ENCODE results near the gene POLR2E. TPM values are rescaled to one million over a fixed set of nuclear protein-coding genes. Genes with fewer than 3 reads are reported as not detected.

POLR2E gene
- total and polyA plus RNA-seq, 10 of the 15 experiments (the other 5 are each of a cell fraction or from before 2014, with no cell fraction given), result 4.0 to 487 (median 200) TPM

GRCh38 chr19:1139126-1139525 lies 44.0 kb upstream of the POLR2E start:
- Histone ChIP-seq H4K20me1 (ENCODE audit: control insufficient read depth, insufficient read depth) (no peaks in the 10 kb centered on the region), H3K27me3 (replicated peaks in 1 of 2; ENCODE audit: control insufficient read depth in 2 of 2, insufficient read depth in 2 of 2, low read length in 1 of 2) (no peaks in the 10 kb centered on the region), H3K4me1 (ENCODE audit: control insufficient read depth, insufficient read depth, low read length) (peaks cover 9% of the 10 kb centered on the region), H3K9ac (ENCODE audit: control insufficient read depth, insufficient read depth, low read length) (no peak overlapping the region), H3K27ac (ENCODE audit: control insufficient read depth, insufficient read depth) (no peak overlapping the region), H3K9me3 (replicated peaks; ENCODE audit: control insufficient read depth, insufficient read depth, low read length) (no peaks in the 10 kb centered on the region; the same call in 2 of the 3 replicates), H3K4me2 (ENCODE audit: control insufficient read depth, insufficient read depth) (no peak overlapping the region), H3K4me3 (no peak overlapping the region), H3K79me2 (ENCODE audit: control insufficient read depth, insufficient read depth, low read length) (no peaks in the 10 kb centered on the region), H3K36me3 (ENCODE audit: control insufficient read depth in 2 of 2, insufficient read depth in 2 of 2, low read length in 1 of 2) (peaks cover 8 to 10% of the 10 kb centered on the region in 2 experiments), H2AFZ (ENCODE audit: control insufficient read depth, low read depth, low read length) (no peak overlapping the region)
- no peak for ATAC-seq
- no peak for TF ChIP-seq TCF12 (IDR thresholded peaks at IDR 0.05; ENCODE audit: low read depth, low read length)
- TF ChIP-seq BRCA1 (IDR thresholded peaks at IDR 0.05; ENCODE audit: low read depth, low read length), result no peak
- TF ChIP-seq BHLHE40 (IDR thresholded peaks at IDR 0.05; ENCODE audit: borderline replicate concordance in 1 of 2, low read depth in 2 of 2, low read length in 1 of 2), result peak in 1 of 2 experiments; percentile 31; a peak in 1 of 4 replicates
- TF ChIP-seq EP300 (IDR thresholded peaks at IDR 0.05; ENCODE audit: borderline replicate concordance in 1 of 2, control insufficient read depth in 1 of 2, low read depth in 2 of 2, low read length in 2 of 2), result no peak
- no peak for TF ChIP-seq ATF7 (IDR thresholded peaks at IDR 0.05; ENCODE audit: low read depth)
- no peak for TF ChIP-seq RELA (IDR thresholded peaks at IDR 0.05; ENCODE audit: borderline replicate concordance, partially characterized antibody)
- 90% methylated on average over 15 of the region's 15 CpGs for WGBS (ENCODE audit: insufficient coverage, insufficient replicate concordance, low lambda C conversion rate, missing lambda C conversion rate)
- ChIA-PET CTCF (interaction anchor here (1.2 kb wide), 1 partner anchor 26 kb away, joined by 4 read pairs; no protein-coding TSS in a partner anchor), SMC1A (ENCODE audit: uncharacterized antibody, unreplicated experiment) (no interaction called here), POLR2A (no interaction called here), RAD21 (ENCODE audit: unreplicated experiment) (no interaction called here)
- no peak for FAIRE-seq
- in situ Hi-C loops (cut with MboI) (no loop called here), intact Hi-C loops (cut with micrococcal nuclease; ENCODE audit: unreplicated experiment) (no loop called here)
- DNase-seq (ENCODE audit: low read depth, low spot score), result no peak
- no TSS peak for BruUV-seq (replicated peaks)

GRCh38 chr19:1138121-1138520 lies 42.9 kb upstream of the POLR2E start:
- Histone ChIP-seq H3K27ac (ENCODE audit: control insufficient read depth, insufficient read depth) (no peak overlapping the region), H3K4me3 (no peak overlapping the region), H3K36me3 (ENCODE audit: control insufficient read depth in 2 of 2, insufficient read depth in 2 of 2, low read length in 1 of 2) (peaks cover 3 to 10% of the 10 kb centered on the region in 2 experiments), H3K9me3 (replicated peaks; ENCODE audit: control insufficient read depth, insufficient read depth, low read length) (no peaks in the 10 kb centered on the region; the same call in 2 of the 3 replicates), H3K79me2 (ENCODE audit: control insufficient read depth, insufficient read depth, low read length) (peaks cover 3% of the 10 kb centered on the region; the same call in 1 of the 2 replicates), H3K4me1 (ENCODE audit: control insufficient read depth, insufficient read depth, low read length) (peaks cover 16% of the 10 kb centered on the region), H4K20me1 (ENCODE audit: control insufficient read depth, insufficient read depth) (no peaks in the 10 kb centered on the region), H2AFZ (ENCODE audit: control insufficient read depth, low read depth, low read length) (no peak overlapping the region), H3K9ac (ENCODE audit: control insufficient read depth, insufficient read depth, low read length) (no peak overlapping the region), H3K27me3 (replicated peaks in 1 of 2; ENCODE audit: control insufficient read depth in 2 of 2, insufficient read depth in 2 of 2, low read length in 1 of 2) (no peaks in the 10 kb centered on the region), H3K4me2 (ENCODE audit: control insufficient read depth, insufficient read depth) (no peak overlapping the region)
- FAIRE-seq, result no peak
- ChIA-PET CTCF (no interaction called here), RAD21 (ENCODE audit: unreplicated experiment) (no interaction called here), SMC1A (ENCODE audit: uncharacterized antibody, unreplicated experiment) (no interaction called here), POLR2A (no interaction called here)
- BruUV-seq (replicated peaks), result no TSS peak
- no peak for DNase-seq (ENCODE audit: low read depth, low spot score)
- intact Hi-C loops (cut with micrococcal nuclease; ENCODE audit: unreplicated experiment), result no loop called here
- ATAC-seq, result no peak
- whole genome bisulfite sequencing (ENCODE audit: insufficient coverage, insufficient replicate concordance, low lambda C conversion rate, missing lambda C conversion rate), result 71% methylated on average over 7 of the region's 11 CpGs
- in situ Hi-C loops (cut with MboI), result no loop called here
- TF ChIP-seq SIX5 (IDR thresholded peaks at IDR 0.05; ENCODE audit: low read depth, low read length, severe bottlenecking) (no peak), MYC (IDR thresholded peaks at IDR 0.05; ENCODE audit: insufficient read depth, insufficient read length, insufficient replicate concordance, low read length, severe bottlenecking) (no peak), NR2C2 (IDR thresholded peaks at IDR 0.05; ENCODE audit: borderline replicate concordance, control insufficient read depth, insufficient read length, low read depth) (no peak), CREB1 (IDR thresholded peaks at IDR 0.05; ENCODE audit: low read depth) (no peak), GATAD2B (conservative IDR thresholded peaks at IDR 0.05; ENCODE audit: low read depth) (no peak), STAT3 (IDR thresholded peaks at IDR 0.05; ENCODE audit: low read depth, low read length) (no peak), SREBF2 (IDR thresholded peaks at IDR 0.05; ENCODE audit: low read length) (no peak), ZZZ3 (IDR thresholded peaks at IDR 0.05; ENCODE audit: control insufficient read depth, insufficient read length, low read depth) (no peak), SMAD1 (IDR thresholded peaks at IDR 0.05; ENCODE audit: low read depth, partially characterized antibody) (no peak), ZBED1 (IDR thresholded peaks at IDR 0.05; ENCODE audit: borderline replicate concordance) (no peak), MTA3 (IDR thresholded peaks at IDR 0.05; ENCODE audit: borderline replicate concordance, low read length) (no peak)
- TF ChIP-seq, protein P1, sequence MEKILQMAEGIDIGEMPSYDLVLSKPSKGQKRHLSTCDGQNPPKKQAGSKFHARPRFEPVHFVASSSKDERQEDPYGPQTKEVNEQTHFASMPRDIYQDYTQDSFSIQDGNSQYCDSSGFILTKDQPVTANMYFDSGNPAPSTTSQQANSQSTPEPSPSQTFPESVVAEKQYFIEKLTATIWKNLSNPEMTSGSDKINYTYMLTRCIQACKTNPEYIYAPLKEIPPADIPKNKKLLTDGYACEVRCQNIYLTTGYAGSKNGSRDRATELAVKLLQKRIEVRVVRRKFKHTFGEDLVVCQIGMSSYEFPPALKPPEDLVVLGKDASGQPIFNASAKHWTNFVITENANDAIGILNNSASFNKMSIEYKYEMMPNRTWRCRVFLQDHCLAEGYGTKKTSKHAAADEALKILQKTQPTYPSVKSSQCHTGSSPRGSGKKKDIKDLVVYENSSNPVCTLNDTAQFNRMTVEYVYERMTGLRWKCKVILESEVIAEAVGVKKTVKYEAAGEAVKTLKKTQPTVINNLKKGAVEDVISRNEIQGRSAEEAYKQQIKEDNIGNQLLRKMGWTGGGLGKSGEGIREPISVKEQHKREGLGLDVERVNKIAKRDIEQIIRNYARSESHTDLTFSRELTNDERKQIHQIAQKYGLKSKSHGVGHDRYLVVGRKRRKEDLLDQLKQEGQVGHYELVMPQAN (conservative IDR thresholded peaks at IDR 0.05), result no peak

All from GM12878 (cell line).